DMS153 (cell line): ENCODE data around the gene TNNT1.
"Not testable (repeated sequence)": the region's sequence is repeated elsewhere in the genome, so short reads cannot be mapped to it uniquely, and the experiment has no call there.

Source experiments
- DNase-seq: peaks from one replicate; lab custom pipeline; 2025; lab: John Stamatoyannopoulos, UW

Gene TNNT1

GRCh38 chr19:55109527-55110291, 39.3 kb downstream of the TNNT1 start:
- no peak for DNase-seq

GRCh38 chr19:55107252-55107651, 41.8 kb downstream of the TNNT1 start:
- DNase-seq = not testable (repeated sequence)

DNA sequence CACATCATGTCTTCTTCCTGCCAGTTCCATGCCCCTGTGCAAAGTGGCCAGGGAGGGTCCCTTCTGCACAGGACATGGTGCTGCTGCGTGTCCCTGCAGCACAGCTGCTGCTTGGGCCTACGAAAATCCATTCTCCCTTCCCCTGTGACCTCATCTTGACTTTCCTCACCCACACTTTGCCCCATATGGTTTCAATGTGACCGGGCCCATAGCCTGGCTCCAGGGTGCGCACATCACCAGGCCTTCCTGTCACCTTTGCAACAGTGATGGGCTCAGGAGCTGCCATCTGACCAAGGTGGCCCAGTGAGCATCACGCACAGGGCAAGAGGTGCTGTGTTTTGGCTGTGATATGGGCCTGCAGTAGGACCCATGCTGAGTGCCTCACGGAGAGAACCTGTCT, 42.4 kb downstream of the TNNT1 start:
- DNase-seq = no peak

DNA sequence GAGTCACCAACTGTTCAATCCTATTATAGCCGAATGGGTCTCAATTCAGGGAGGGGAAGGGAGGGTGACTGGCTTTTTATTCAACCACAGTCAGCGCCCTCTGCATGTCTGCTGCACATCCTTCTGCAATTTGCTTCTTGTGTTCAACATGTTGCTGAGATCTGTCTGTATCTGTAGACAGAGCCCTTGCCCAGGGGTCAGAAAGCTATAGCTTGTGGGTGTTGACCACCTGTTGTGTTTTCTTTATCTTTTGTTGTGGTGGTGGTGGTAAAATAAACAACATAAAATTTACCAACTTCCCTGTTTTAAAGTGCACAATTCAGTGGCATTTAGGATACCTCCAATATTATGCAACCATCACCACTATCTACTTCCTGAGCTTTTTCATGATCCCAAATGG, 43.8 kb downstream of the TNNT1 start:
- no peak for DNase-seq

DNA sequence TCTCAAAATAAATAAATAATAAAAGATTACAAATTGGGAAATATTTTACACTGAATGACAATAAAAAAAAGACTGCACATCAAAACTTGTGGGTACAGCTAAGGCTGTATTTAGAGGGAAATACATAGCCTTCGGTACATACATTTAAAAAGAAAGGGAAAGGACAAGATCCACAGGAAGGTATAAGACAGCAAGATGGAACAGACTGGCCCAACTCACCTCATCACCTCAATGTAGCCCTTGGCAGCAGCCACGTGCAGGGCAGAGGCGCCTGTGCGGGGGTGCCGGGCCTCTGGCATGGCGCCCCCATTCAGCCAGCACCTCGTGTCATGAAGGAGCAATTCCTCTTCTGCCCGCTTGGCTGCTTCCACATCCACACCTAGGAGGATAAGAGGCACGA, 45.8 kb downstream of the TNNT1 start:
- DNase-seq = no peak

DNA sequence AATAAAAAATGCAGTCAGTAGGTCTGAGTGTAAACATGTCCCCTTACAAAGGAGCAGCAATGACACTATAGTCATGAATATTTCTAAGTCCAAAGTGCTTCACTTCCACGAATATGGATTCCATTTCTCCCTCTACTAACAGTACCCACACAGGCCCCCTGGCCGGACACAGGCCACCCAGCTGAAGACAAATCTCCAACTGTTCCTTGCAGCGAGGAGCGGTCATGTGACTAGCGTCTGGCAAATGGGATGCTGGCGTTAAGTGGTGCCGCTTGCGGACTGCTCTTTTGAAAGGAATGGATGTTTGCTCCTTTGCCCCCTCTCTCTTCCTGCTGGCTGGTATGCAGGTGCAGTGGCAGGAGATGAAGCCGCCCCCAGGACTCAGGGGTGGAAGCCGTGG, 47.7 kb downstream of the TNNT1 start:
- DNase-seq = no peak

GRCh38 chr19:55099557-55100506, 49.2 kb downstream of the TNNT1 start:
- DNase-seq = no peak

DNA sequence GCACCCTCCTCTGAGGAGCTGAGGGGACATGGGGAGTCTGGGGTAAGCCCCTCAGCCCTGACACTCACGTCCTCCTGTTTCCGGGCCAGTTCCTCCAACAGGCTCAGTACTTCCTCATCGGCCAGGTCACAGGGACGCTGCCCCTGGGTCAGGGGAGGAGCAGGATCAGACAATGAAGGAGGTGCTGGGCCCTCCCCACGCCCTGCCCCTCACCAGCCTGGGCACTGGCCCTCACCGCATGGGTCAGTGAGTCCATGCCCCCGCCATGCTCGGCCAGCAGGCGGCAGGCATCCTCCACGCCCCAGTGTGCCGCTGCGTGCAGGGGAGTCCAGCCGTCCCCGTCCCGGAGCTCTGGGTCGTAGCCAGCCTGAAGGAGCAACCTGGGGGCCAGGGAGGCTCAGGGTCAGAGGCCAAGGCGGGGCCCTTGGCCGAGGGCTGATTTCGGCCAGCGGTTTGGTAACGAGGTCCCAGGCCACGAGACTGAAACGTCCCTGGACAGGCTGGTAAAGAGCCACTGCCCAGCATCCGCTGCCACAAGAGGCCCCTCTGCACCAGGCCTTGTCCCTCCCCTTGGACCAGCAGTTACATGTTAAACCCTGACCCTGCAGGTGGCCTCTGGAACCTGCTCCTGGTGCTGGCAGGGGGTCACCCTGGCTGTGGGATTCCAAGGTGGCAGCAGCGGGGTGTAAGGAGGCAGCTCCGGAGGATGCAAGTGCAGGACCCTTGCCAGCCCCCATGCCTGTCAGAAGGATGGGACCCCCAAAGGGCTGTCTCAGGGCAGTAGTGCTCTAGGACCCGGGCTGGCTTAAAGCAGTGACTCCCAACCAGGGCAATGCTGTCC, 50.1 kb downstream of the TNNT1 start:
- no peak for DNase-seq

- DNase-seq = no peak
Measured at GRCh38 chr19:55097864-55098715, 50.9 kb downstream of the TNNT1 start.

DNA sequence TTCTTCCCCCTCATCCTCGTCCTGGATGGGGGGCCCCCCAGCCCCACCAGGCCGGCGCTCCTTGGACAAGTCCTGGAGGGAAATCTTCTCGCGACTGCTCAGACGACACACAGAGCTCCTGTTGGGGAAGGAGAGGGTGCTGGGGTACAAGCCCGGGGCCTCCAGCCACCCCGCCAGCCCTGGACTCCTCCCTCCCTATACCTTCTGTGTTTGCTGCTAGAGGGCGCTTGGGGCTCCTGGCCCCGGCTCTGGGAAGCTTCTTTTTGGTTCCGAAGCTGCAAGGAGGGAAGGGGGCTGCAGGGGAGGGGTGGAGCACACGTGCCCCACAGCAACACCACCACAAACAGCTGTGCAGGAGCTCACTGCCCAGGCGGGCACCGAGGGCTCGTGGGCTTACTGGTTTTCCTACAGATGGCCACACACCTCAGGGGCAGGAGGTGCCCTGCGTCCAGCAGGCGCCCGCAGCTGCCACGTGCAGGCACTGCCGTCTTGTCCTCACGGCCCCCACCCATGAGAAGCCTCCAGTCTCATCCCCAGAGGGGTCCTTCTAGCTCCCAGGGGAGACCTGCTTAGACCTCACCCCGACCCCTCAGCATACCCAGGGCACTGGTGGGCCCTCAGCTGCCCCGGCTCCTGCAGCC, 52.8 kb downstream of the TNNT1 start:
- DNase-seq = no peak

- no peak for DNase-seq
Measured at GRCh38 chr19:55095260-55096060, 53.5 kb downstream of the TNNT1 start.

DNA sequence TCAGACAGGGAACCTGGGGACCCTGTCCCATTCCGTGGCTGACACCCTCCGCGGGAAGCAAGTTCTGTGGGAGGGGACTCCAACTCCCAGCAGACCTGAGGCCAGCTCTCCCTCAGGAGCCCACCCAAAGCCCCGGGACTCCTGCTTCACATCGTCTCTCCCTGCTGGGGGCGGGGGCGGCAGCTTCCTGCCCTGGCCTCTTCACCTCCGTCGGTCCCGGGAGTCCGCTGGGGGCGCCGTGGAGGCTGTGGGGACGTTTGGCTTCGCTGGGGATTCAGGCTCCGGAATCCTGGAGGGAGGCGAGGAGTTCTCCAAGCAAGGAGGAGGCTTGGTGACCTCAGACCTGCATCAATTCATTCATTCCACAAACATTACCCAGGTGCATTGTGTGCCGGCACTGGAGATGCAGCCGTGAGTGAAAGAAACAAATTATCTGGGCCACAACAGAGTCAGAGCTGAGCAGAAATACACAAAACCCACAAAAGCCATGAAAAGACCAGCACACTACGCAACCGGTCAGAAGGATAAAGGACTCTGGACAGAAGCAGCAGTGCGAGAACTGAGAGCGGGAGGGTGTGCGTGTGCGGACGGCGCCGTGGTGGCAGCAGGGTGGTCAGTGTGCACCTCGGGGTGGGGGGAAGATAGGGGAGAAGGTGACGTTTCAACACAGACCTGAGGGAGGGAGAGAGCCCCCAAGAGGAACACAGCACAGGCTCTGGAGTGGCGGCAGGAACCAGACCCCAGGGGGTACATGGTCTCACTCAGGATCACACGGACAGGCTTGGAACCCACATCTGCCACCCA, 54.3 kb downstream of the TNNT1 start:
- no peak for DNase-seq

DNA sequence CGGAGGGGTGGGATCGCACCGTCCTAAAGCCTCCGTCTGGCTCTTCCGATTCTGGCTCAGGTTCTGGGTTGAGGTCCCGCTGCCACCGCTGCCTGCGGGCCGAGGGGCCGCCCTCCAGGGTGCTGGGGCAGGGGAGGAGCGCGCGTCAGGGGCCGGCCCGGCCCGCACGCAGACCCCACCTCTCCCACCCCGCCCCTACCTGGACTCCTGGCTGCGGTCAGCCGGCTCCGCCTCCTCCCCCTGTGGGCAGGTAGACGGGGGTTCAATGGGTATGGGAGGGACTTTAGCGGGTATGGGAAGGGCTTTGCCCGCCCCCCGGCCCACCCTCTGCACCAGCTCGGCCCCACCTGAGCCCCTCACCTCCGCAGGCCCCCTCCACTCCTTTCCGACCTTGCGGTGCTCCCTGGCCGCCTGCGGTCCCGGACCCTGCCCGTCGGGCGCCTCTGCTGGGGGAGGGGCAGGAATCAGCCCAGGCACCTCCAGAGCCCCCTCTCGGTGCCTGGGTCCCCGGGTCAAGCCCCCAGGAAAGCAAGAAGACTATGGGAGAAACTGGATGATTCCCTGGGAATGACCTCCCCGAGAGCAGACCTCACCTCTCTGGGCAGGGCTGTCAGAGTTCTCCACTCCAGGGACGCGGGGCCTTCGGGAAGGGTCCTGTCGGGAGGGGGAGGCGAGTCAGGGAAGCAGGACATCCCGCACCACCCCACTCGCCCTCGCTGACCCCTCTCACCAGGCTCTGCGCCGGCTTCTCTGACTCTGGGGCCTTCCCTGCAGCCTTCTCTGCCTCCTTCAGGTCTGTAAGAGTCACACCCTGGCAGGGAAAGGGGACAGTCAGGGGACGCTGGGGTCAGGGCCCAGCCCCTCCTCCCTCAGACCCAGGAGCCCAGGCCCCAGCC, 56.3 kb downstream of the TNNT1 start:
- no peak for DNase-seq

DNA sequence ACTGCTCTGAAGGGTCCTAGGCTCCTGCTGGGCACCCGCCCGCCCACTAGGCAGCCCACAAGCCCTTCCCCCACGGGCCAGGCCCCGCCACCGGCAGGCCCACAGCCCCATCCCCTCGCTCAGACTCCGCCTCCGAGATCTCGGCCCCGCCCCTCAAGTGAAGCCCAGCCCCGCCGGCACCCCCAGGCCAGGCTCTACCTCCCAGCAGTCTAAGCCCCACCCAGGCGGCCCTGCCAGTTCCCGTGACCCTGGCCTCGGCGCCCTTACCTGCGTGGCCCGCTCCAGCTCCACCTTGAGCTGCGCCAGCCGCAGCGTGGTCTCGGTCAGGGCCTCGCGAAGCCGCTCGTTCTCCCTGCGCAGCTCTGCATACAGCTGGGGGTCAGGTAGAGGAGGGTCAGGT, 57.1 kb downstream of the TNNT1 start:
- no peak for DNase-seq

- no peak for DNase-seq
Measured at GRCh38 chr19:55091126-55091910, 57.7 kb downstream of the TNNT1 start.

DNA sequence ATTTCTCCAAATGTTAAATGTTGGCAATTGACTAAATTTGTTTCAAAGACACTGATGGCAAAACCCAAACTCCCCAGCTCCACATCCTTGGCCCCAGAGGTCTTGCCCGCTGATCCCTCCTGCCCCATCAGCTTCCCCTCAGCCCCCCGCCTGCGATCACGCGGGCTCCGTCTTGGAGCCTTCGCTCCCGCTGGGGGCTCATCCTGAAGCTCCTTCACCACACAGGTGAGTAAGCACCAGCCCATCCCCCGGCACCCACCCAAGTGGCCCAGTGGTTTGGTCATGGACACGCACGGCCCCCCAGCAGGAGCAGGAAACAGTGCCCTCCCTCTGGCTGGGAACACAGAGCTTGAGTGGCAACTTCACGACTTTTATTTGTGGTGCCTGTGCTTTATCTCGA, 58.4 kb downstream of the TNNT1 start:
- no peak for DNase-seq

- no peak for DNase-seq
Measured at GRCh38 chr19:55089342-55089944, 59.6 kb downstream of the TNNT1 start.
